HG03159 (cell line): ENCODE measurements around the gene DNASE1L1.
A peak's percentile ranks its signal among the peaks of the same experiment; 100 is the strongest.

Experiments
- ATAC-seq: cut with Tn5 transposase; IDR thresholded peaks from one replicate; pipeline ENCODE4 v1.9.1; 2021; ENCODE audit warnings: mild to moderate bottlenecking, moderate library complexity; ENCODE audit not compliant: unreplicated experiment

The DNASE1L1 gene

GRCh38 chrX:154409222-154409871, at the start of gene DNASE1L1:
Gene DNASE1L1, minus strand, starts transcription at chrX:154409254. Its CDS starts 3,686 bp downstream, at chrX:154405568.
- ATAC-seq, result no peak

DNA sequence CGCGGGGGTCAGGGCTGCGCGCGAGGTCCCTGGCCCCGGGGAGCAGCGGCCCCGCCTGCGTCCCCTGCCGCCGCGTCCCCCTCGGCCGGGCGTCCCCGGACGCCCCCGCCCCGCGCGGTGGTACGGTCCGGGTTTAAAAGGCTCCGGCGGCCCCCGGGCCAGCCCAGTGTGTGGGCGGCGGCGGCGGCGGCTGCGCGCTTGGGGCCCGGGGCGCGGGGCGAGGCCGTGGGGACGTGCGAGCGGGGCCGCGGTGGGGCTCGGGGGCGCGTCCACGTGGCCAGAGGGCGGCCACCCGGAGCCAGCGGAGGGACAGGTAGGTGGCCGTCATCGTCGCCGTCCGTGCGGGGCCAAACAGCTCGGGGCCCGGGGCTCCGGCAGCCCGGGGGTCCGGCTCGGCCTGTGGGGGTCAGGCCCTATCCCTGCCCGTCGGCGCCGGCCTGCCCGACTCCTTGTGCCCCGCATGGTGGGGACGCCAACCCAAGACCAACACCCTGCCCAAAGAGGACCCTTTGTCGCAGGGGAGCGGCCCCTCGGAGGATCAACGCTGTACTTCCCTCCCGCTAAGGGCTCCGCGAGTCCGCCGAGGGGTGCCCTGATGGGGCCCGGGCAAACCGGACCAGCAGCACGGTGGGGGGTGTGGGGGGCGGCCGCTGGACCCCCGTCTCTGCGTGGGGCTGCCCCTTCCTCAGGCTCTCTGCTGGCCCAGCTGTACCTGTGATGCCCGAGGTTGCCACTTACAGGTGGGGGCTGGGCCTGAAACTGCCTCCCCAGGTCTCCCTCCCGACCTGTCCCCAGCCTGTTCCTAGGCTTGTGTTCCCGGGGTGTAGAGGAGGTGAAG, 49.3 kb upstream of the DNASE1L1 start, which contains the start of gene PLXNA3:
PLXNA3 (plus strand) TSS at position 166 of the 838 bp plus-strand sequence. CDS start 1,903 bp downstream, outside the sequence.
- peak; percentile 39 for ATAC-seq

DNA sequence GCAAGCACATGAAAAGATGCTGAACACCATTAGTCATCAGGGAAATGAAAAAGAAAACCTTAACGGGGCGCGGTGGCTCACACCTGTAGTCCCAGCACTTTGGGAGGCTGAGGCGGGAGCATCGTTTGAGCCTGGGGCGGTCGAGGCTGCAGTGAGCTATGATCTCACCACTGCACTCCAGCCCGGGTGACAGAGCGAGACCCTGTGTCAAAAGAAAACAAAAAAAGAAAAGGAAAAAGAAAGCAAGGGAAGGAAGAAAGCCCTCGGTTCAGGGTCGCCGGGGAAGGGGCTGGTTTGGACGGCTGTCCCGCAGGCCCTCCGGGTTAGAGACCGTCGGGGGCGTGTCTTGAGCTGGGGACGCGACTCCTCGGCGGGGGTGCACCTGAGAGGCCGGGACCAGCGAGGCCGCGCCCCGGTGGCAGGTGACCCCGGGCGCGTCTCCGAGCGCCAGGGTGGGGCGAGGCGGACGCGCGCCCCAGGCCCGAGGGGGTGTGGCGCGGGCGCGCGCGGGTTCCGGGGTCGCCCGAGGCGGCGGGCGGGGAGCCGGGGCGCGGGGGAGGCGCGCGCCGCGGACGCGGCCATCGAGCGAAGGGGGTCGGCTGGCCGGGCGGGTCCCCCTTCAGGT, 48.5 kb upstream of the DNASE1L1 start:
- peak; percentile 57 for ATAC-seq

DNA sequence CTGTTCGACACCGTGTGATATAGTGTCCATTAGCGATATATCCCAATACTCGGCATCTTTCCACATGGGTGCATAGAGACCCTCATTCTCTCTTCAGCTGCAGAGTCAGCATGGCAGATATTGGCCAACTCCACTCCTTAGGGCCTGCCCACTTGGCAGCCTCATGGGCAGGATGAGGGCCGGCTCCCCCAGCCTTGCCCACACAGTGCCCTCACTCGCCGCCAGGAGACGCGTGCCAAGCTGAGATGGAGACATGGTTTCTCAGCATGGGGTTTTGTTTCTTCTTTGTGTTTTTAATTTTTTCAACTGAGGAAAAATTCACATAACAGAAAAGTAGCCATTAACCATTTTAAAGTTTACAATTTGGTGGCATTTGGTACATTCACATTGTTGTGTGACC, 43.8 kb upstream of the DNASE1L1 start:
- ATAC-seq, result no peak

DNA sequence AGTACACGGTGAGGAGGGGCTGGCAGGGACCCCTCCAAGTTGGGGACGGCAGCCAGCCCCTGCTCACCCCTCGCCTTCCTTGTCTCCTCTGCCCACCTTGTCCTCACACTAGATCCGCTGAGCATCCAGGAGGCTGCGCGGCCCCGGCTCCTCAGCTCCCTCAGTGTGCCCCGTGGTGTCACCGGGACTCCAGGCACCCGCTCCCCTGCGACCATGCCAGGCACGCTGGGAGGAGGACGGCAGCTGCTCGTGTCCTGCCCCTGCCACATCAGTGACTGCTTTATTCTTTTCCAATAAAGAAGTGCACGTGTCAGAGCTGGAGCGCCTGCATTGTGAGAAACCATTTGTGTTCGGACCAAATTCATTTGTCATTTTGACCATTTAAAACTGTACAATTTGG, 41.3 kb upstream of the DNASE1L1 start:
- ATAC-seq, result no peak

DNA sequence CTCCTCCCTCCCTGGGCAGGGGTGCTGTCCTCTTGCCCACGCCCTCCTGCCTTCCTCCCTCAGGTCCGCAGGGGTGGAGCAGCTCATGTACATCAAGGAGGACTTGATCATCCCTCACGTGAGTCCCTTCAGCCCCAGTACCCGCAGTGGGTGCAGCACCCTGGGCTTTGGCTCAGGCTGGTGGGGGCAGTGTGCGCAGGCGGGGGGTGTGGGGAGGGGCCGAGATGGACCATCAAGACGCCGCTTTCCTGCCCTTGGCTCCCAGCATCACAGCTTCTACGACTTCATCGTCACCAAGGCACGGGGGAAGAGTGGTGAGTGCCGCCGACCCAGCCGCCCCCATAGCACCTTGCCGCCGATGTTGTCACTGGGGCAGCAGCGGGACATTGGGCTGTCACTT, 40.6 kb upstream of the DNASE1L1 start:
- ATAC-seq, result no peak

- ATAC-seq, result no peak
Measured at GRCh38 chrX:154448484-154448883, 39.4 kb upstream of the DNASE1L1 start.

DNA sequence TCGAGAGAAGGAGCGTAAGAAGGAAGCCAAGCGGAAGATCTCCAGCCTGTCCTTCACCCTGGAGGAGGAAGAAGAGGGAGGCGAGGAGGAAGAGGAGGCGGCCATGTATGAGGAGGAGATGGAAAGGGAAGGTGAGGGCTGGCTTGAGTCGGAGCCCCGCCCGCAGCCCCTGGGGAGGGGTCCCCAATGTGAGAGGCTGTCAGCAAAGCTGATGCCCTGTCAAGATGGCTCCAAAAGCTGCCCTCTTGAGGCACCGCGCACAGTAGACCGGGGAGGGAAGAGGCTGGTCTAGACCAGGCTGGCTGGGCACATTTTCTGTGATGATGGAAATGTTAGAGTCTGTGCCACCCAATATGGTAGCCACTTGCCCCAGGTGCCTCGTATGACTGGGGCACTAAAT, 37.4 kb upstream of the DNASE1L1 start:
- ATAC-seq, result no peak

DNA sequence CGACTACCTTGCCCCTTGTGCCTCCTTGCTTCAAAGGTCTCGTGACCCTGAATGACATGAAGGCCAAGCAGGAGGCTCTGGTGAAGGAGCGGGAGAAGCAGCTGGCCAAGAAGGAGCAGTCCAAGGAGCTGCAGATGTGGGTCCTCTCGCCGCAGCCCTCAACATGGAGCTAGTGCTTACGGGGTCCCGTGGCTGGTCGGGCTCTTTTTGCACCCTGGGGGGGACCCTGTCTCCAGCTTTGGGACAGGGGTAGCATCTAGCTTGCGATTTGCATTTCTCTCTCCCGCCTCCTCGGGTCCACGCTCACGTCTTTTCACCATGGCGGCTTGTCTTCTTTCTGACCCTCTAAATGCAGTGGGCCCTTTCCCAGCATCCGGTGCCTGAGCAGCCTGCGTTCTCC, 36.7 kb upstream of the DNASE1L1 start:
- ATAC-seq, result no peak

DNA sequence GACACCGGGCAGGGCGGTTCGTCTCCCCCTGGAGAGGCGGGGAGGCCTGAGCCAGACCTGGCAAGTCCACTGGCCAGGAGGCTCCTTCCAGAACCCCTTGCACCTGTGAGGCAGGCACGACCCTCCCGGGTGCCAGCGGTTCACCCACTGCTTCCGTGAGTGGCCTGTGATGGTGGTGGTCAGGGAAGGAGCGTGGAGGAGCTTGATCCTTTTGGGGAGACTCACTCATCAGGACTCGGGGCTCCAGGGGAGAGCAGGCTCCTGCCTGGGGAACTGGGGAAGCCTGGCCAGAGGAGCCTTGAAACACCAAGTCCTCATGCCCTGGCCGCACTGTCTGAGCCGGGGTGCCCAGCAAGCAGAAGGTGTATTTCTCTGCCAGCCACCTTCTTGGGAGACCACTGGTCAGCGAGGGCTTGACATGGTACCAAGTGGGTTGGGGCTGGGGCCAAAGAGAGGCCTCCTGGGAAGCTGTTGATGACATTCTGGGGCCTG, 35.7 kb upstream of the DNASE1L1 start:
- no peak for ATAC-seq

DNA sequence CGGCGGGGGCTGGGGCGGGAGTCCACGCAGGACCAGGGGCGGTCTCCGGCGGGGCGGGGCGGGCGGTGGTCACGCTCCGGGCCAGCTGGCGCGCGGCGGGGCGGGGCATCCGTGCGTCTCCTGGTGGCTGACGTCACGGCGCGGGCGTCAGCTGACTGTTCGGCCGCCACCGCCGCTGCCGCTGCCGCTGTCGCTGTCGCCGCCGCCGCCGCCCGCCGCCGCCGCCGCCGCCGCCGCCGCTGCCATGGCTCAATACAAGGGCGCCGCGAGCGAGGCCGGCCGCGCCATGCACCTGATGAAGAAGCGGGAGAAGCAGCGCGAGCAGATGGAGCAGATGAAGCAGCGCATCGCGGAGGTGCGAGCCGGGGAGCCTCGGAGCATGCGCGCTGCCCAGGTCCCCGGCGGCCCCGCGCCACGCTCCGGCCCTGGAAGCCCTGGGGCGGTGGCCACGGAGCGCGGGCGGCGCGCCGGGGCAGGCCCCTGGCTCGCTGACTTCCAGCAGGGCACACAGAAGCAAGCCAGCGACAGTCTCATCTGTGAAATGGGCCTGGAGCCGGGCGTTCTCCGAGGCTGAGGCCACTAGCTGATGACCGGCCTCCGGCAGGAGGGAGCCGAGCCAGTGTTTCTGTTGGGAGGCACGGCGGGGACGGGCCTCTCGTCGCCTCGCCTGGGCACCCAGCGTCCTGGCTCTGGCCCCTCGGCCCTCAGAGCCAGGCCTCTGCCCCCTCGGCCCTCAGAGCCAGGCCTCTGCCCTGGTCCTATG, 35.1 kb upstream of the DNASE1L1 start, which contains the start of gene FAM50A:
FAM50A (plus strand) TSS at position 150 of the 763 bp plus-strand sequence; CDS start at position 245, 95 bp downstream.
- ATAC-seq, result peak; percentile 57

DNA sequence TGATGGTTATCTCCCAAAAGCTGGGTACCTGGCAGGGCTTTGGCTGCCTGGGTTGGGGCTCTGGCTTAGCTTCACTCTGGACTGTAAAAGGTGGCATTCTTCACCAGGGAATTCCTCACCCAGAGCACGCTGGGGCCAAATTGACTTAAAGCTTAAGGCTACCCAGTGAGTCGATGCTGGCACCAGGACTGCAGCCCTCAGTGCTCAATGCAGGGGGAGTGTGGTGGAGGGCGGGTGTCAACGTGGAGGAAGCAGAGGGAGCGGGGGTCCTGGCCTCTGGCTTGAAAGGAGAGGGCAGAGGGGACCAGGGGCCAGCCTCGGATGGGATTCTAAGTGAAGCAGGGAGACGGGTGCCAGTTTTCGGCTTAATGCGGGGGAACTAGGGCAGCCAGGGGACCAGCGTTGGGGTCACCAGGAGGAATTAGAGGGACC, 34.4 kb upstream of the DNASE1L1 start:
- ATAC-seq, result no peak

GRCh38 chrX:154441984-154442707, 33.1 kb upstream of the DNASE1L1 start:
- ATAC-seq, result no peak

GRCh38 chrX:154441564-154441963, 32.5 kb upstream of the DNASE1L1 start:
- no peak for ATAC-seq

DNA sequence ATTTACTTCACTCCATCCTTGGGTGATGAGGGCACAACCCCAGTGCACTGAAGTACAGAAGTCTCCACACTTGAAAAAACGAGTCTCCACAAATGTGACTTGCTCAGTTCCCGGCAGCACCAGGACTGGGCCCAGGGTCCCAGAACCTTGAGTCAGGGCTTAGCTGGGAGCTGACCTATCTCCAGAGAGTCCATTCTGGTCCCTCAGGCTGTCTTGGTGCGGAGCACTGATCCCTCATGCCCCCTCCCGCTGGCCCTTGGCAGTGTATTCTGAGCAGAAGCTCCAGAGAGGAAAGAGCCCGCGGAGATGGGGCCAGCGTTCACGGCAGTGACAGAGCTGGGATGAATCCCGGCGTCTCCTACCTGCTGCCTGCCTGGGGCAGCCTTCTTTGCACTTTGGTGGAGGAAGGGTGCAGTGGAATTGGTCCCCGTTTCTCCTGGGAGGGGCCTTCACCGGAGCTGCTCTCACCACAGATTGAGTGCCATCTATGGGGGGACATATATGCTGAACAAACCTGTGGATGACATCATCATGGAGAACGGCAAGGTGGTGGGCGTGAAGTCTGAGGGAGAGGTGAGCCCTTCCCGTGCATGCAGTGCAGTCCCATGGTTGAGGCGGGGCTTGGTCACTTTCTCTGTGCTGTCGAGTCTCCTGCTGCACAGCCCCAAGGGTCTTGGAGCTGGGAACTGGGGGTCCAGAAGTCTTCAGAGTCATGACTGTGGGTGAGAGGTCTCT, 31.7 kb upstream of the DNASE1L1 start:
- ATAC-seq, result no peak

GRCh38 chrX:154439841-154440240, 30.8 kb upstream of the DNASE1L1 start:
- ATAC-seq, result no peak

DNA sequence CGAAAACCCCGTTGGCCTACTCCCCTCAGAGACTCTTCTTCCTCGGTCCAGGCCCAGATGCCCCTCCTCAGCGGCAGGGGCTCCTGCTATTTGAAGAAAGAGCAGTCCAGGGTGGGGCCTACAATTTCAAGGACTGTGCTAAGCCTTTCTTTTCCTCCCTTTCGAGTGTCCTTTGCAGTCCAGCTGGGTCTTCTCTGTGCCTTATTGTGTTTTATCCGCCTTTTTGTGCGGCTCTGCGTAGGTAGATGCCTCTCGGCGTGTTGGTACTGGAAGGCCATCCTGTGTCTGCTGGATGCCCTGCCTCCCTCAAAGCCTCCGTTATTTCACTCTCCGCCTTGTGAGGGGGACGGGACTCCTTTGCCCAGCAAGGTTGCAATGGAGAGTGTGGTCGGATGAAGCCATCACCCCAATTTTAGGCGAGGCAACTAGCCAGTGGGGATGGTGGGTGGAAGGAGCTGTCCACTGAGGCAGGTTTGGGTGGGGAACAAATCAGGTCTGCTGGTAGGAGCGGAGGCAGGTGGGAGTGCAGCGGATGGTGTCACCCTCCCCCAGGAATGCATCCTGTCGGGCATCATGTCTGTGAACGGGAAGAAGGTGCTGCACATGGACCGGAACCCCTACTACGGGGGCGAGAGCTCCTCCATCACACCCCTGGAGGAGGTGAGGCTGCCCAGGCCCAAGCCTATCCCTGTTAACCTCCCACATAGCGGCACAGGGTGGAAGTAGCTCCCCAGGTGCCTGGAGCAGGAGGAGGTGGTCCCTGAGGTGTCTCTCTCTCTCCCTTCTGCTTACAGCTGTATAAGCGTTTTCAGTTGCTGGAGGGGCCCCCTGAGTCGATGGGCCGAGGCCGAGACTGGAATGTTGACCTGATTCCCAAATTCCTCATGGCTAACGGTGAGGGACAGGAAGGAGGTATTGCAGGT, 29.2 kb upstream of the DNASE1L1 start:
- no peak for ATAC-seq
